ENCODE data around the gene PRRT3.
"Not testable (repeated sequence)": the region's sequence is repeated elsewhere in the genome, so short reads cannot be mapped to it uniquely, and the experiment has no call there.

PRRT3 gene

DNA sequence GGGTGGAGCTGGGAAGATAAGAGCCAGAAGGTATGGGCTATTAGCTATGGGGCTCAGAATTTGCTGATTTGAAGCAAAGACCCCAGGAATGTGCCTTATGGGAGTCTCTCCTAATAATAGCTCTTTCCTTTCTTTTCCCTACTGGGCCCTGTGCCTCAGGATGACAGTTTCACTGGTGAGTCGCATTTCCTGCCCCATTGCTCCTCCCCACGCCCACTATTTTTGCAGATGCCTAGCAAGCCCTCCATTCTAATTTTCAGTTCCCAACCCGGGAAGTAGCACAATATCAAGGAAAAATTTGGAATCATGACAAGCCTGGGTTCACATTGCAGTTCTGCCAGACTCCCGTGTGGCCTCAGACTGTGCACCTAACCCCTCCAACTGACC lies 49.0 kb downstream of the PRRT3 start:
- DNase-seq (ENCODE audit: extremely low read depth, low read depth) = no peak
- TF ChIP-seq, protein P1, sequence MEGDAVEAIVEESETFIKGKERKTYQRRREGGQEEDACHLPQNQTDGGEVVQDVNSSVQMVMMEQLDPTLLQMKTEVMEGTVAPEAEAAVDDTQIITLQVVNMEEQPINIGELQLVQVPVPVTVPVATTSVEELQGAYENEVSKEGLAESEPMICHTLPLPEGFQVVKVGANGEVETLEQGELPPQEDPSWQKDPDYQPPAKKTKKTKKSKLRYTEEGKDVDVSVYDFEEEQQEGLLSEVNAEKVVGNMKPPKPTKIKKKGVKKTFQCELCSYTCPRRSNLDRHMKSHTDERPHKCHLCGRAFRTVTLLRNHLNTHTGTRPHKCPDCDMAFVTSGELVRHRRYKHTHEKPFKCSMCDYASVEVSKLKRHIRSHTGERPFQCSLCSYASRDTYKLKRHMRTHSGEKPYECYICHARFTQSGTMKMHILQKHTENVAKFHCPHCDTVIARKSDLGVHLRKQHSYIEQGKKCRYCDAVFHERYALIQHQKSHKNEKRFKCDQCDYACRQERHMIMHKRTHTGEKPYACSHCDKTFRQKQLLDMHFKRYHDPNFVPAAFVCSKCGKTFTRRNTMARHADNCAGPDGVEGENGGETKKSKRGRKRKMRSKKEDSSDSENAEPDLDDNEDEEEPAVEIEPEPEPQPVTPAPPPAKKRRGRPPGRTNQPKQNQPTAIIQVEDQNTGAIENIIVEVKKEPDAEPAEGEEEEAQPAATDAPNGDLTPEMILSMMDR (IDR thresholded peaks at IDR 0.05; ENCODE audit: low read depth, low read length) = no peak

DNA sequence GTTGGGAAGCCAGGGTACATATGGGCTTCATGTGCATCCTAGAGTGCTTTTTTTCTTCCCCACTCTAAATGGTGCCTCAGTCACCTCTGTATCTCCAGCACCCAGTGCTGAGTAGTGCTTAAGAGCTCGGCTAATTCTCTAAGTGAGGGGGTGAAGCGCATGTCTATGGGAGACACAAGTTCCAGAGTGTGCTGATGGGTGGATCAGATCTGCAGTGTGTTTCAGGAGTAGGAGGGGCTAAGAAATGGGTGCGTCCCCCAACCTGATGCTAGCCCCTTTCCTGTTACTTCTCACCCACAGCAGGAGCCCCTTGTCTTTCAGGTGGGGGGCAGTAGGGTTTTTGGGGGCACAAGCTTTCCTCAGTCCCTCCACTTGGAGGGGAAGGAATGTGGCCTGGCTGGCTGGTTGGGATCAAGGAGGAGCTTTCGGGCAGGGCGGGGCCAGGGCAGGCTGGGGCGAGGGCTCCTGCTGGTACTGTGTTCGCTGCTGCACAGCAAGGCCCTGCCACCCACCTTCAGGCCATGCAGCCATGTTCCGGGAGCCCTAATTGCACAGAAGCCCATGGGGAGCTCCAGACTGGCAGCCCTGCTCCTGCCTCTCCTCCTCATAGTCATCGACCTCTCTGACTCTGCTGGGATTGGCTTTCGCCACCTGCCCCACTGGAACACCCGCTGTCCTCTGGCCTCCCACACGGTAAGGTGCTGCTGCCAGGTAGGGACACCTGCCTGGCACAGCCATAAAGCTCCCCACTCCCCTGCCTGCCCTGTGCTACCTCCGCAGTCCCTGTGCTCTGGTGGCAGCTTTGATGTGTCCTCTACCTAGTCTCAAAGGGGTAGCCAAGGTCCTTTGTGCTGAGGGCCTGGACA lies 49.6 kb downstream of the PRRT3 start, which contains the start of gene IL17RE:
TSS of gene IL17RE (plus strand) at position 477 of the 866 bp plus-strand sequence. CDS start at position 562, 85 bp downstream.
- DNase-seq (ENCODE audit: extremely low read depth, low read depth) = no peak
- TF ChIP-seq, protein P1 (IDR thresholded peaks at IDR 0.05; ENCODE audit: low read depth, low read length) = no peak

DNA sequence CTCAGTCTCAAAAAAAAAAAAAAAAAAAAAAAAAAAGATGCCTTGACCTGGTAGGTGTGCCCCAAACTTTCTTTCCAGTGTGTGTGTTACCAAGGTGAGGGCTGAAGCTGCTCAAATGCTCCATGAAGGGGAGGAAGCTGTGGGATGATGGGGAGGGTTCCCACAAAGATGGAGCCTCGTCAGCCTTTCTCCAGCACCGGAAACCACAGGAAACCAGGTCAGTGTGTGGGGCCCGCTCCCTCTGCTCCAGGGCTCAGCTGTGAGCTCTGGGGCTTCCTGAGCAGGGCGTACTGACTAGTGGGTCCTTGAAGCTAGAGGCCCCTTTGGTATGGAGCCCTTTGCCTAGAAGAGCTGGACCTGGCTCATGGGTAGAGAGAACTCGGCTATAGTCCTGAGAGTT lies 50.2 kb downstream of the PRRT3 start:
- TF ChIP-seq, protein P1 (IDR thresholded peaks at IDR 0.05; ENCODE audit: low read depth, low read length) = no peak
- DNase-seq (ENCODE audit: extremely low read depth, low read depth) = no peak

DNA sequence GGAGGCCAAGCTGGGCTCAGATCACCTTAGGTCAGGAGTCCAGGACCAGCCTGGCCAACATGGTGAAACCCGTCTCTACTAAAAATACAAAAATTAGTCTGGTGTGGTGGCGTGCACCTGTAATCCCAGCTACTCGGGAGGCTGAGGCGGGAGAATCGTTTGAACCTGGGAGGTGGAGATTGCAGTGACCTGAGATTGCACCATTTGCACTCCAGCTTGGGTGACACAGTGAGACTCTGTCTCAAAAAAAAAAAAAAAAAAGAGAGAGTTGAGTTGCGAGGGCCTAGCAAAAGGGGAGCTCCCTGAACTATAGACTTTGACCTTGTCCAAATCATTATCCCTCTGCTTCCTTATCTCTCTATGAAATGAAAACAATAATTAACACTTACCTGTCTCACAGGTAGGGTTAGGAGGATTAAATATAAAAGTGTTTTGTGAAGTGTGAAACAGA lies 51.2 kb downstream of the PRRT3 start:
- not testable (repeated sequence) for DNase-seq (ENCODE audit: extremely low read depth, low read depth)

DNA sequence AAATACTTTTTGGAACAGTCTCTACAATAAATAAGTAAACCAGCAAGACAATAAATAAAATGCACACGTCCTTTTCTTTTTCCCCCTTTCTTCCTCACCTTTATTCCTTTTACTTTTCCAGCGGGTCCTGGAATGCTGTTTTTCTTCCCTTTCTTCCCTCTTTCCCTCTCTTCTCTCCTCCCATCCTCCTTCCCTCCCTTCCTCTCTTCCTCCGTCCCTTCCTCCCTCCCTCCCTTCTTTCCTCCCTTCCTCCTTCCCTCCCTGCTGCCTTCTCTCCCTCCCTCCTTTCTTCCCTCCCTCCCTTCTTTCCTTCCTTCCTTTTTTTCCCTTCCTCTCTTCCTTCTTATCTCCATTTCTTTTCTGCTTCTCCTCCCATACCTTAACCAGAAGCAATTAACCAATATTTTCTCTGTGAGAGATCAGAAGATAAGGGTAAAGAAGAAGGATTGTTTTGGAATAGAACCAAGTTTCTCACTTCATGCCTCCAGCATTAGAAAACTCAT lies 52.9 kb downstream of the PRRT3 start:
- TF ChIP-seq, protein P1 (IDR thresholded peaks at IDR 0.05; ENCODE audit: low read depth, low read length) = no peak
- no peak for DNase-seq (ENCODE audit: extremely low read depth, low read depth)

DNA sequence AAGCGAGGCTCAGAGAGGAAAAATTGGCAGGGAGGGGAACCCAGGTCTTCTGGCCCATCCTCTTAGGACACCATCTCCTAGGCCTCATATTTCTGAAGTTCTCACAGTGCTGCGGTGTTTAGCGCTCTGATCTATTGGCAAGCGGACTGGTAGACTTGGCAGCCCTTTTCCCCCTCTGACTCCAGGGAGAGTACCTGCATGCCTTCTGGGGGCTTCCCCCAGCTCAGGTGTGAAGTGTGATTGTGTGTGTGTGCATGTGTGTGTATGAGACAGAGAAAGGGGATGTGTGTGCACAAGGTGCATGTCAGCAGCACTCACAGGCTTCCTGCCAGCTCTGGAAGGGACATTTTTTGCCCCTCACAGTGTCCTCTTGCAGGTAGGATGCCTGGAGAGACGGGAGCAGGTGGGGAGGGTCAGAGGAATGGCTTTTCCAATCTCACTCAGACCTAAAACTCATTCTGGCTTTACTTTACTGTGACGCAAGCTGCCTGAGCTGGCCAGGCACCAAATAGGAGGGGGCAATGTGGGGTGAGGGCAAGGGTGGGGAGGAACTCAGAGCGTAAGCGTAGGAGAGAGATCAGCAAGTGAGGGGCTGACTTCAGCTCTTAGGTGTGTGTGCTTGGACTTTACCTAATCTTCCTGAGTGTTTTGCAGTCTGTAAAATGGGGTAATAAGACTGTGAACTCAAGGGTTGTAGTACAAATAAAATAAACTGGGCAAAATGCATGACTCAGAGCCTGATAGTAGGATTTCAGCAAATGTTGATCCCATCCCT lies 53.6 kb downstream of the PRRT3 start:
- TF ChIP-seq, protein P1 (IDR thresholded peaks at IDR 0.05; ENCODE audit: low read depth, low read length) = no peak
- no peak for DNase-seq (ENCODE audit: extremely low read depth, low read depth)

DNA sequence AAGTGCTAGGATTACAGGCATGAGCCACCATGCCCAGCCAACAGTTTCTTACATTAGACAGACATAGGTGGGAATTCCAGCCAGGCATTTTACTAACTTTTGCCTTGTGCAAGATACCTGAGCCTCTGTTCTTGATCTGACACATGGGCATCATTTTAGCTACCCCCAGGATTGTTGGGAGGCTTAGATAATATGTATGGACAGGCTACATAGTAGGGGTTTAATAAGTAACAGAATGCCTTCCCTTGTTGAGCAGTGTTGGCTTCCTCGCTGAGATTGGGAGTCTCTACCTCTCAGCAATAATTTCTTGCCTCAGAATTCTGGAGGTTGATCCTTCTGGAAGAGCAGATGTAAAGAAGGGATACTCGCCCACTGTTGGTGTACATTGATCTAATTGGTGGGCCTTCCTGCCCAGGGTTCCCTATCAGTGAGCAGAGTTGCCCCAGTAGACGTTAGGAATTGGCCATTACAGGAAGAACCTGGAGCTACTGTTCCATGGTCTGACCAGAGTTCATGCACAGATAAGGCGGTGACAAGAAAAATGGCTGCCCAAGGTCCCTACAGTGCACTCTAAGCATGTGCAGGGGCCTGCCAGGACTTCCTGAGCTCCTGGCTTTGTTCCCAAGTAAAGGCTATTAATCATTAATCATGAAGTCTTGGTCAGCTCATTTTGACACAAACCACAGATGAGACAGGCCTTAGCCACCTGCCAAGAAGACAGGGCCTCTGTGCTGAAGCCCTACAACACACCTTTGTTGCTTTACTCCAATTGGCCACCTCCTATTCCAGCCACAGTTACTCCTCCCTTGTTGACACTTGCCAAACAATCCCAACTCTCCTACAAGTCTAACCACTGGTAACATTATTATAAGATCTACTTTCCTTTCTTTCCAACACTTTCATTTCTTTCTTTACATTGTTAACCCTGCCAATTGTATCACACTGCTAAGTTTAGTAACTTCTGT lies 54.5 kb downstream of the PRRT3 start:
- TF ChIP-seq, protein P1 (IDR thresholded peaks at IDR 0.05; ENCODE audit: low read depth, low read length) = no peak
- no peak for DNase-seq (ENCODE audit: extremely low read depth, low read depth)

DNA sequence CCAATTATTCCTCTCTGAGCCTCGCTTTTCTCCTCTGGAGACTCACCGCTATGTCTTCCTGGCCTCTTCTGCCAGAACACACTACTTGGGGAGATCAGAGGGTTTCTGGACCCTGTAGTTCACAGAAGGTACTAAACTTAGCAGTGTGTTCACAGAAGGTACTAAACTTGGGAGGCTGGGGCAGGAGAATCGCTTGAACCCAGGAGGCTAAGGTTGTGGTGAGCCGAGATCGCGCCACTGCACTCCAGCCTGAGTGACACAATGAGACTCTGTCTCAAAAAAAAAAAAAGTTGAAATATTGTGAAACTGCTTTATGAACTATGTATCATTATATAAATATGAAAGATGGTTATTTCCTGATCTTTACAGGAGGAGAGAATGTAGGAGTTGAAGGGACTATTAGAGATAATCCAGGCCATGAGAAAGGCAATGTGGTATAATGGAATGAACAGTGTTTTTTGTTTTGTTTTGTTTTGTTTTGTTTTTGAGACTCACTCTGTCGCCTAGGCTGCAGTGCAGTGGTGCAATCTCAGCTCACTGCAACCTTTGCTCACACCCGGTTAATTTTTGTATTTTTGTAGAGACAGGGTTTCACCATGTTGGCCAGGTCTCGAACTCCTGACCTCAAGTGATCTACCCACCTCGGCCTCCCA lies 55.3 kb downstream of the PRRT3 start:
- DNase-seq (ENCODE audit: extremely low read depth, low read depth) = not testable (repeated sequence)

DNA sequence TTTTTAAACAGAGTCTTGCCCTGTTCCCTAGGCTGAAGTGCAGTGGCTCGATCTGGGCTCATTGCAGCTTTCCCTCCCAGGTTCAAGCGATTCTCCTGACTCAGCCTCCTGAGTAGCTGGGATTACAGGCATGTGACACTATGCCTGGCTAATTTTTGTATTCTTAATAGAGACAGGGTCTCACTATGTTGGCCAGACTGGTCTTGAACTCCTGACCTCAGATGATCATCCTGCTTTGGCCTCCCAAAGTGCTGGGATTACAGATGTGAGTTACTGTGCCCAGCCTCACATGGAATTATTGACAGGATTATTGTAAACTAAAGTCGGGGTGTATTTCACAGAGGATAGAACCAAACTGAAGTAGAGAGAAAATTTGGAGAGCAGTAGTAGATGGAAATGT lies 56.5 kb downstream of the PRRT3 start:
- not testable (repeated sequence) for DNase-seq (ENCODE audit: extremely low read depth, low read depth)
